Inferior parietal cortex (tissue), 1 donor: ENCODE measurements around the gene TNFRSF8.

Experiments
- DNase-seq: peaks from one replicate; pipeline ENCODE4 v3.0.0-alpha.2; 2016; ENCODE audit errors: extremely low spot score

TNFRSF8 gene

DNA sequence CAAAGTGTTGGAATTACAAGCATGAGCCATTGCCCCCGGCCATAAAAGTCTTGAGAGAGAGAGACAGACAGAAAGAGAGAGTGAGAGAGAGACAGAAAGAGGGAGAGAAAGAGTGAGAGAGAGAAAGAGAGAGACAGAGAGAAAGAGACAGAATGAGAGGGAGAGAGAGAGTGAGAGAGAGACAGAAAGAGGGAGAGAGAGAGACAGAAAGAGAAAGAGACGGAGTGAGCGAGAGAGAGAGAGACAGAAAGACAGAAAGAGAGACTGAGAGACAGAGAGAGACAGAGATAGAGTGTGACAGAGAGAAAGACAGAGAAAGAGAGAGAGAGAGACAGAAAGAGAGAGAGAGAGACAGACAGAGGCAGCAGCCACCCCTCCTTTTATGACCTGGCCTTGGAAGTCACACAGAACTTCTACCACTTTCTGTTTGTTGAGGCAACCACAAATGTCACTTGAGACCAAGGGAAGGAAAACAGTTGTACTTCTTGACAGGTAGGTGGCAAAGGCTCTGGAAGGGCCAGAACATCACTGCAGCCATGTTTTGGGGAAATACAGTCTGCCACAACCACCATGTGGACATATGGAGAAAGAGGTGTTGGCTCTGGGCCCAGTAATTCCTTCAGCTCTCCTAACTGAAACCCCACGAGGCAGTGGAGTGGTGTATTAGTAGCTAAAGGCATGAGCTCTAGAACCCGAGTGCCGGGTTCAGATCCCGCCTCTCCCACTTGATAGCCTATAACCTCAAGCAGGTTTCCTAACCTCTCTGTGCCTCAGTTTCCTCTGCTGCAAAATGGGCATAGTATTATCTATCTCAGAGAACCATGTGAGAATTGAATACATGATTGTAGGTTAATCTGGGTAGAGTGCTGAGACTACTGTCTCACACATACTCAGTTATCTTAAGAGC, 50.6 kb downstream of the TNFRSF8 start:
- DNase-seq: no peak

DNA sequence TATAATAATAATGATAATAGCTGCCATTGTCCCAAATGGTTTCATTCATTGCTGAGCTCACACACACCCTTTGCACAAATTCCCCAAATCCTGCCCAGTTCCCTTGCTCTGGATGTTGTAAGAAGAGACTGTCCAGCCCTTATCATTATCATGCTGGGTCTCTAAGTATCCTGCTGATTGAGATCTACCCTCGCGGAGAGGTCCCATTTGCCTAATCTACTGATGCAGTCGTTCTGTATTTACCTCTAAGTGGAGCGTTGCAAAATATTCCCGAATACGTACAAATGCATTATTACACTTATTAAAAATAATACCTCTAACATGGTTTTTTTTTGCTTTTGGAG, 51.2 kb downstream of the TNFRSF8 start:
- no peak for DNase-seq

DNA sequence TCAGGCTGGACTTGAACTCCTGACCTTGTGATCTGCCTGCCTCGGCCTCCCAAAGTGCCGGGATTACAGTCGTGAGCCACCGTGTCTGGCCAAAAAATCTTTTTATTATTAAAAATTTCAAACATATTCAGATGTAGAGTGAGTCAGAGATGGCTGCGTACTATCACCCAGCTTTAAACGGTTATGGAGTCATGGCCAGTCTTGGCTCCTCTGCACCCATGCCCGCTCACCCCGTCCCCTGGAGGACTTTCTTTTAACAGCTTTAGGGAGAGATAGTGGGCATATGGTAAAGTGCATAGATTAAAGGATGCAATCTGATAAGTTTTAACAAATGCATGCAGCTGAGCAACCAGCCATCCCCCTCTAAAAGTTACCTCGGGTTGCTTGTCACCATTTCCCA, 51.8 kb downstream of the TNFRSF8 start:
- no peak for DNase-seq

DNA sequence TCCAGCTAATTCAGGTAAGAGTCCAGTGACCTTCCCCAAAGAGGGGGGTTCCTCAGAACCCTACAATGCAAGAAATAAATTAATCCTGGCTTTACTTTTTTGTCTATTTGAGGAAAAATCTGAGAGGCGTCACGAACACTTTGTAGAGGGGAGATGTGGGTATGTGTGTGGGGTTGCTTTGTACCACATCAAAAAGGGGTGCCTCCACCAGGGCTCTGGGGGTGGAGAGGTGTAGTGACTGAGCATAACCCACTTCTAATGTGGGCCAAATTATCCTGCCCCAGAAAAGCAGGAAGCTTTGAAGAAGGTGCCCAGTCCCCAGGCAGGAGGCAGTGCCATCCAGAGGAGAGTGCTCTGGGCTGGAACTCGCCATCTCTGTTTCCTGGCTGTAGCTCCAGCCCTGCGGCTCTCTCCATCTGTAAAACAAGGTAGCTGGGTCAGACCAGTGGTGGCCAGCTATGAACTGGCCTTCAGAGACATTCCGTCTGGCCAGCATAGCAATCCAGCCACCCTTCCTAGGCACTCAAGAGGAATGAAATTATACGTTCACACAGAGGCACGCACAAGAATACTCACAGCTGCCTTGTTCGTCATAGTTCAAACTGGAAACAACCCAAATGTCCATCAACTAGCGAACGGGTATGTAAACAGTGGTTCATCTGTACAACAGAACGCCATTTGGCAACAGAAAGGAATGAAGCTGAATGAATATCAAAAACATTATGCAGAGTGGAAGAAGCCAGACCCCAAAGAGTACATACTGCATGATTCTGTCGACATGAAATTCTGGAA, 58.3 kb downstream of the TNFRSF8 start:
- DNase-seq: no peak

DNA sequence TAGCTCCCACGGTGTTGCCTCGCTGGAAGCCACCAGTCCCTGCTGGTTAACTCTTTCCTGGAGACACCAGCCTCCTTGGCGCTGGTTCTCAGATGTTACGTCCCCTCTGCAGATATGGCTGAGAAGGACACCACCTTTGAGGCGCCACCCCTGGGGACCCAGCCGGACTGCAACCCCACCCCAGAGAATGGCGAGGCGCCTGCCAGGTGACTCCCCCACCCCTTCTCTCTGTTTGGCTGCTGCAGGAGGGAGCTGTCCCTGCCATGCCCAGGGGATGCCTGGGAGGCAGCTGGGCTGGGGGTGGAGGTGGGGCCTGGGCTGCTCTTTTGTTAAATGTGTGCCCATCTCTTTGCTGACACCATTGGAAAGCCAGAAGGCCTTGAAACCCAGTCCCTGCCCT, 60.1 kb downstream of the TNFRSF8 start:
- no peak for DNase-seq

DNA sequence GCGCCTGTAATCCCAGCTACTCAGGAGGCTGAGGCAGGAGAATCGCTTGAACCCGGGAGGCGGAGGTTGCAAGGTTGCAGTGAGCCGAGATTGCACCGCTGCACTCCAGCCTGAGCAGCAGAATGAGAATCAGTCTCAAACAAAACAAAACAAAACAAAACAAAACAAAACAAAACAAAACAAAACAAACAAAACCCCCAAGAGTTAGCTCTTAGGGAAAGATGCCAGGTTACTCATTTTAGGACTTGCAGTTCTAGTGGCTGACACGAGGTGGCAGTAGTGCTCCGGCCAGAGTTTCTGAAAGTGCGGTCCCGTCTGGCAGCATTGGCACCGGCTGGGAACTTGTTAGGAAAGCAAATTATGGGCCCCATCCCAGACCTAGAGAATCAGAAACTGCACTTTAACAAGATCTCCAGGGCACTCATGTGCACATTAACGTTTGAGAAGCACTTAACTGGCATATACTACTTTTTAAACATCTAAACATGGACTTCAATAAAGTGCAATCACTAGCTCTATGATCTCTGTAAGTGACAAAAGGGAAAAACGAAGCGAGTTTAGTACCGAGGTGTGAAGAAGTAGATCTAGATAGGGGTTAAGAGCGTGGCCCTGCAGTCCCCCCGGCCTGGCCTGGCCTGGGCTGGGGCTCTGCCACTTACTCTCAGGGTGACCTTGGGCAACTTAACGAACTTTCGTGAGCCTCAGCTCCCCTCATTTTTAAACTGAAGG, 61.8 kb downstream of the TNFRSF8 start:
- peak; percentile 83 for DNase-seq

DNA sequence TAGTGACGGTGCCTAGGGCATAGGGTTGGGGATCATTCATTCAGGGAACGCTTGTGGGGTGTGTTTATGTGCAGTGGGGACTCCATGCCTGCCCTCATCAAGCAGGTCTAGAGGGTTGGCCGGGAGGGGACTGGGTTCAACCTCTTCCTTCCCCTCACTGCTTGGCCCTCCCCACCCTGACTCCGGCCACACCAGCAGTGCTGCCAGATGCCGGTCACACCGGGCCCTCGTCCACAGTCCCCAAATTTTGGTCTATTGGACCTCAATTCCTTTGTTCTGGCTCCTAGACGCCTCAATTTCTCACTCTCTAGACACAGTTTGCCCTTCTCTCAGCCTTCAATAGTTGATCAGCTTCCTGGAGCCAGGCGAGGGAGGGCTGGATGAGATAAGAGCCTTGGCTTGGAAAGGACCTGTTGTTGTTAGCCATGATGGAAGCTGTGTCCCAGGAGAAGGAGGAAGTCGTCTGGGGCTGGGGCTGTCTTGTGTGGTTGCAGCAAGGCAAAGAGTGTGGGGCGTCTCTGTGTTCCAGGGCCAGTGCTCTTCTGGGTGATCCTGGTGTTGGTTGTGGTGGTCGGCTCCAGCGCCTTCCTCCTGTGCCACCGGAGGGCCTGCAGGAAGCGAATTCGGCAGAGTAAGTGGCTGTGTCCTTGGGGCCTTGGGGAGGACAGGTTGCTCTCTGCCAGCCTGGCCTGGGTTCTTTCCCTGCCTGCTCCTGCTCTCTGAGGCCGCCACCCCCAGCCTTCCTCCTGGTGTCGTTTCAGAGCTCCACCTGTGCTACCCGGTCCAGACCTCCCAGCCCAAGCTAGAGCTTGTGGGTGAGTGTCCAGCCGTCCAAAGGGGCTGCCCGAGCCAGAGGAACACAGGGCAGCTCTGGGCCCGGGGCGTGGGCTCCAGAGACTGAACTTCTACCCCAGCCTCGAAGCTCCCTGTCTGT, 62.6 kb downstream of the TNFRSF8 start:
- no peak for DNase-seq

DNA sequence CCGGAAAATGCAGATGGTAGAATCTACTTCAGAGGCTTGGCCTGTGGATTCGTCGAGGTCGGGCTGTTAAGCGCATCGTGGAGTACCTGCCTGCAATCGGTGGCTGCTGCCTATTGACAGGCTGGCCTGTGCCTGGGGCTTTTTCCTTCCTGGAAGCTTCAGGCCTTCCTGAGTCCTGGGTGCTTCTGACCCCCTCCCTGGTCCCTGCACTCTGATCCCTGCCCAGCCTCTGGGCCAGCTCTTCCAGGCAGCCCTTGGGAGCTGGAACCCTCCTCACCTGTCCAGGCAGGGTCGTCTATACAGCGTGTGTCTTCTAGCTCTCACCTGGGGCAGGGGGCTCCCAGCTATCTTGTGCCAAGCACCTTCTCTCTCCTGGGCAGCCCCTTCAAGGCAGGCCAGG, 63.7 kb downstream of the TNFRSF8 start:
- no peak for DNase-seq

DNA sequence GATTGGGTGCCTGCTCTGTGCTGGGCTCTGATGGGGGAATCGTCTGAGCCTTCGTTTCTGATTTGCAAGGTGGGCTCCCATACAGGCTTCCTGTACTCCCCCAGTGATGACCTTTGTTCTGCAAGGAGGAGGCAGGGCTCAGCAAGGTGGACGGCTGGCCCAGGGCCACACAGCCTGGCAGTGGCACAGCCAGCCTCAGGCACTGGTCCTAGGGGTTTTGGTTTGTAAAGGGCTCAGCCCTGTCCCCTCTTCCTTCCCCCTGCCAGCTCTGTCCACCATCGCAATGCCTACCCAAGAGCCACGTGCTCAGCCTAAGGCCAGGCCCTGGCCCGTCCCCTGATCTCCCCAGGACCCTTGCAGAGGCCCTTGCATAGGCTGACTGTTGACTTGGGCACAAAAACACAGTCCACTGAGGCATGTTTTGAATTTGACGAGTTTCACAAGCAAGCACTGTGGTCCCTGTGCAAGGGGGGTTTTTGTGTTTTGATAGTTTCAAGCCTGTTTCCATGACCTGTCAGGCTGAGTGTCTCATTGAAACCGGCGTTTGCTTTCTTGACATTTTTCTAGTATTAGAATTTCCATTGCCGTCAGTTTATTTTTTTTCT, 64.2 kb downstream of the TNFRSF8 start:
- DNase-seq: no peak

DNA sequence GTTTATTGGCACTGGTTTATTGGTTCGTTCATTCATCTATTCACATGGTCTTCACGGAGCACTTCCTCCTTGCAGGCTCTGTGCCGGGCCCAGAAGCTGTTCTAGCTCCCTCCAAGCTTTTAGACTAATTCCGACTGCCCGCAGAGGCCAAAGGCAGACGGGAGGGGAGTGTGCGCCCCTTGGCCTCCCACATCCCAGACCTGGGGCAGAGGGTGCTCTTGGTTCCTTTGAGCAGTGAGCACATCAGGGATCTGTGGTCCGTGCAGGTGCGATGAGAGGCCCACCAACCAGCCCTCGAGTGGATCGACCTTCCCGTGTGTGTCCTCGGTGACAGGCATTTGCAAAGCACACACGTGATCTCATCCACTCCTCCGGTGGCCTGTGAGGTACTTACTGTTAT, 65.0 kb downstream of the TNFRSF8 start:
- no peak for DNase-seq

DNA sequence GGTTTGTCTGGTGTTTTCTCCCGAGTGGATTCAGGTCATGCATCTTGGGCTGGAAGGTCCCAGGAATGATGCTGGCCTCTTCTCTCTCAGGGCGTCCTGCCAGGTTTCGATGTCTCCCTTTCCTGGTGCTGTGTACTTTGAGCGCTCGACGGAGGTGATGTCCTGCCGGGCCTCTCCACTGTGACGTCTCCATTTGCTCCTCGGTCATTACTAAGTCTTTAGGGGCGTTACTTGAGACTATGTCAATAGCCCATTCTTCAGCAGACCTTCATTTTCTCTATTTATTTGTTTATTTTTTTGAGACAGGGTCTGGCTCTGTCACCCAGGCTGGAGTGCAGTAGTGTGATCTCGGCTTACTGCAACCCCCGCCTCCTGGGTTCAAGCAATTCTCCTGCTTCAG, 66.5 kb downstream of the TNFRSF8 start:
- no peak for DNase-seq

DNA sequence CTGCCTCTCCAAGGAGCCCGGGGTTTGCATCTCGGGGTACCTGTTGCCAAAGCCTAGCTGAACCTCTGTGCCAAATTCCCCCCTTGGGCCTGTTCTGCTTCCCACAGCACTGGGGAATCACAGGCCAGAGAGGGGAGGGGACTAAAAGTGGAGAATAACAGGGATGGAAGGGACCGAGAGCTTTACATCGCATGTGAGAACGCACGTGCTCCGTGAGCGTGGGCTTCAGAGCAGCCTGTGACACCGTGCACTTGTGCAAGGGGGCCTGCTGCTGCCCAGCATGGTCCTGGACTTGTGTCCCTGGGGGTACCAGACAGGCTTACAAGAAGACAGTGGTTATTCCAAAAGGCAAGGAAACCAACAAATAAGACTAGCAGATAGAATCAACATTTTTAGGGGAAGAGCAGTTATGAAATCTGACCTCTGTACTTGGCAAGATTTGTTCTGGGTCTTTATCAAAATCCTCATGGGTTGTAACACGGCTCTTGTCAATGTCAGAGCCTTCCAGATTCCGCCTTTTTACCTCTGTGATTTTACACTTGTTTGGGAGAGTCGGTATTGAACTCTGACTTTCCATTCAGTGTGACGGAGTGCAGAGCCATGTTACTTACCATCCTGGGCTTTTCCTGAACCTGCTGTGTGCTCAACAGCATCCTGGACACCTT, 67.5 kb downstream of the TNFRSF8 start:
- no peak for DNase-seq

DNA sequence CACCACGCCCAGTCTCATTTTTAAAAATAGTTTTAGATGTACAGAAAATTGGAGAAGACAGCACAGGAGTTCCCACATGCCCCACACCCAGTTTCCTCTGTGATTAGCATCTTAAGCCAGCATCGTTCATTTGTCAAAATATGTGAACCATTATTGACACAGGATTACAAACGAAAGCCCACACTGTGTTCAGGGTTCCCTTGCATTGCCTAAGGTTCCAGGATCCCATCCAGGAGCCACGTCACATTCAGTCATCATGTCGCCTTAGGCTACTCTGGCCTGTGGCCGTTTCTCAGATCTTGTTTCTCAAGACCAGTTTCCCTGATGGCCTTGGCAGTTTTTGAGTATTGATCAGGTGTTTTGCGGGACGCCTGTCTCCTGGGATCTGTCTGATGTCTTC, 69.0 kb downstream of the TNFRSF8 start:
- no peak for DNase-seq

DNA sequence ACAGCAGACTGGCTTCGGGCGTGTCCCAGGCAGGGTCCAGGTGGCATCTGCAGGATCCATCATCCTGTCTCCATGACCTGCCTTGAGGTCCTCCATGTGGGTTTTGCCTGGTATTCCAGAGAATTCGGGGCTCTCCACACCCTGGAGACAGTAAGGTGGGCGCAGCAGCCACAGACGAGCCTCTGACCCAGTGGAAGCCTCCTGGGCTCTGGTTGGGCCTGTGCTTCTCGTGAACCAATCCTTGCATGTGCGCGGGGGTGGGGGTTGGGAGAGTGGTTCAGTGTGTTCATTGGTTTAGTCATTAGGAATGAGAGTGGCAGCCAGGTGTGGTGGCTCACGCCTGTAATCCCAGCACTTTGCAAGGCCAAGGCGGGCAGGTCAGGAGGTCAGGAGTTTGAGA, 71.6 kb downstream of the TNFRSF8 start:
- DNase-seq: no peak

DNA sequence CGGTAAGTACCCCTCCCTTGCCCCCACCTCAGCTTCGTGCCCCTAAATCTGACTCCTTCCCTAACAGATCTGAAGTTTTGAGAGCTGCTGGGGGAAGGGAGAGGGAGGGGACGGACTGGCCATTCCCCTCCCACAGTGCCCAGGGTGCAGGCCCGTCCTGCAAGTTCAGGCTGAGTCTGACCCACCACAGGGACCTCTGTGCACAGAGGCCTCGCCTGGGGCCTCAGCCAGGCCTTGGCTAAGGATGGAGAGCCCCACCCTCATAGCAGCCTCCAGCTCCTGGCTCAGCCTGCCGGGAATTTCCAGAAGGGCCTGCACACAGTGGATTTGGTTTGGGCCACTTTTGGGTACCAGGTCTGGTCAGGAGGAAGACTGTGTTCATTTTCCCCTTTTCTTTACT, 72.5 kb downstream of the TNFRSF8 start:
- DNase-seq: no peak

DNA sequence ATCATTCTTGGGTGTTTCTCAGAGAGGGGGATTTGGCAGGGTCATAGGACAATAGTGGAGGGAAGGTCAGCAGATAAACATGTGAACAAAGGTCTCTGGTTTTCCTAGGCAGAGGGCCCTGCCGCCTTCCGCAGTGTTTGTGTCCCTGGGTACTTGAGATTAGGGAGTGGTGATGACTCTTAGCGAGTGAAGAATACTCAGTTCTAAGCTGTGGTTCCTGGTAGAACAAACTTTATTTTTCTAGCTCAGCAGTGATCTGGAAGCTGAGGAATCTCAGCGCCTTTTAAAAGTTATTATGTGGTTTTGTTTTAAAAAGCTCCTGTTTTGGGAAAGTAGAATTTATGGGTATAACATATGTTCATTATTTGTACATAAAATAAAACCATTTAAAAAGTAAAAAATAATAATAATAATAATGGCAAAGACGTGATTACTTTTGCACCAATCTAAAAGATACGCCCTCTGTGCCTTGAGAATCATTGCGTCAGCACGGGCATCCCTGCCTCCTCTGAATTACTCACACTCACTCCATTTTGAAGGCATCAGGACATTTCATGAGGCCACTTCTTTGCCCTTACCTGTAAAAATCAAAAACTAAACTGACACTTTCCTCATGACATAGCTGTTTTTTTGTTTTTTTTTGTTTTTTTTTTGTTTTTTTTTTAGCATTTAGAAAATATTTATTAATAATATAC, 74.0 kb downstream of the TNFRSF8 start:
- no peak for DNase-seq

DNA sequence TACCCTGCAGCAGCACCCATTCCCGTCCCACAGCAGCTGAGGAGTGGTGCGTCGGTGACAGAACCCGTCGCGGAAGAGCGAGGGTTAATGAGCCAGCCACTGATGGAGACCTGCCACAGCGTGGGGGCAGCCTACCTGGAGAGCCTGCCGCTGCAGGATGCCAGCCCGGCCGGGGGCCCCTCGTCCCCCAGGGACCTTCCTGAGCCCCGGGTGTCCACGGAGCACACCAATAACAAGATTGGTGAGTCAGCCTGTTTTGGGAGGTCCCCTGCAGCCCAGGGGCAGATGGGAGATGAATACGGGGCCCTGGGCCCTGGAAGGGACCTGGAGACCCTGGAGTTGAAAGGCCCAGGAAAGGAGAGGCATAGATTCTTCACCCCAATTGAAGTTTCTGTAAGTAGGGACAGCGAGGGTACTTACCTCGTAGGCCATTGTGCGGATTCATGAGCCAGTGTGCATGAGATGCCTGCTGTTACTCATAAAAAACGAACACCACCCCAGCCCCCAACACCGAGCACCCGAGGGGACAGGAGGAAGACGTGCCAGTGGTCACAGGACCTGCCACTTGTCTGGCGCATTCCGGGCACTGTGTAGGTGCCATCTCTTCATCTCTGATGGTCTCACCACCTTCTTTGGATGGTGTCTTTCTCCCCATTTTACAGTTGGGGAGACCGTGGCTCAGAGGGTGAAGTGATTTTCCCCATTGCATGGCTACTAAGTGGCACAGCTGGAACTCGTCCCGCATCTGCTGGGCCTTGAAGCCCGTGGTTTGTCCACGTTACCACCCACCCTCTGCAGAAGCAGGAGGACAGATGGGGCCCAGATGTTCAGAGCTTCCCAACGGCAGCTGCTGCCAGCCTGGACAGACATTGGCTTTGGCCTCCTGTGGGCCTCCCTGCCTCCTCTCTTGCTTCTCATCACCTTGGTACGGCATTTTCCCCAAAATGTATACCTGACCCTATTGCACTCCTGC, 75.4 kb downstream of the TNFRSF8 start:
- no peak for DNase-seq

DNA sequence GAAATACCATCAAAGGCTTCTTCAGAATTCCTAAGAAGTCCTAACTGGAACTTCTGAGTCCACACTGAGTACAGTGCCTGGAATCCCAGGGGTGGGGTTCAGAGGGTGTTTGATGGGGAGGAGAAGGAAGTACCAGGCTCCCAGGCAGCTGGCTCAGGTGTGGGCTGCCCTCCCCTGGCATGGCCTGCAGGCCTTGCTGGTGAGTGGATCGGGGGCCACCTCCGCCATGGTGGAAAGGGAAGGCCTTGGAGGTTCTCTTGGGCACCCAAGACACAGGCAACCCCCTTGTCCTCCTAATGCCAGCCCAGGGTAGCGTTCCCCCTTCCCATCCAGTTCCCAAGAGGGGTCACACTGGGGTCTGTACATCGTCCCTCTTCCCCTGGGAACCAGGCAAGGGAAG, 76.9 kb downstream of the TNFRSF8 start:
- no peak for DNase-seq
